Measurements from ENCODE around the gene LCK.

The LCK gene

DNA sequence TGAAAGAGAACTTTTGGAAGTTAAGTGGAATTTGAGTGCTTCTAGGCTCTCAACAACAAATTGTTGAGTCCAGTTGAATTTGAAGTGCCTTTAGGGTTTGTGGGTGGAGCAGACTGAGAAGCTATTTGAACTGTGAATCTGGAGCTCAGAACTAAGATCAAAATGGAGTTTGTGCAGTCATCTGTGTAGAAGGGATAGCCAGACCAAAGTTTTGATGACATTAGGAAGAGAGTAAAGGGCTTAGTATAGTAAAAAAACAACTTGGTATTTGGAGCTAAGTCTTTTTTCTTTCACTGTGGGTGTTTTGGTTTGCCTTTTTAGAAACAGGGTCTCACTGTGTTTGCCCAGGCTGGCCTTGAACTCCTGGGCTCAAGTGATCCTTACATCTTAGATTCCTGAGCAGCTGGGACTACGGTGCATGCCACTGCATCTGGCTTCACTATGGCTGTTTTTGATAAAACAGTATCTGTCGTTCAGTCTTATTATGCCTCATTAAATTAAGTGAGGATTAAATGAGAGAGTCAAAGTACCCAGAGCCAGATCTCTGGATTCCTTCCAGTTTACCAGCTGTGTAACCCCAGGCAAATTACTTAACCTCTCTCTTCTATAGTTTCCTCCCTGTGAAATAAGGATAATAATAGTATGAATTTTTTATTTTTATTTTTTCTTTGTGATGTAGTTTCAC lies 60.8 kb downstream of the LCK start:
- DNase-seq (ENCODE audit: extremely low read depth in 1 of 2, low read depth in 1 of 2), result no peak

DNA sequence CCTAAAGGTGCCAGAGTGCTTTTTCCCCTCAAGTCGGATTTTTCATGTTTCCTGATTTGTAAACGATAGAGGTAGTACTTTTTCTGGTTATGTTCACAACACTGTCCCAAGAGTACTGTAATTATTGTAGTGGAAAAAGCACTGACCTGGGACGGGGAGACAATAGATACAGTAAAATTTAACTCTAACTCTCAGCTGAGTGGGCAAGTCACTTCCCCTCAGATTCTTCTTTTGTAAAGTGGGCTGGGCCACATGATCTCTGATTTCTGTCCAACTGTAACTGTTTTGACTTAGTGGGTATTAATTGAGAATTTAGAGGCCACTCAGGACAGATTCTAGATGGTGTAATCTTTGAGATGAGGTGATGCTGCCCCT lies 65.8 kb downstream of the LCK start:
- no peak for DNase-seq (ENCODE audit: extremely low read depth in 1 of 2, low read depth in 1 of 2)

DNA sequence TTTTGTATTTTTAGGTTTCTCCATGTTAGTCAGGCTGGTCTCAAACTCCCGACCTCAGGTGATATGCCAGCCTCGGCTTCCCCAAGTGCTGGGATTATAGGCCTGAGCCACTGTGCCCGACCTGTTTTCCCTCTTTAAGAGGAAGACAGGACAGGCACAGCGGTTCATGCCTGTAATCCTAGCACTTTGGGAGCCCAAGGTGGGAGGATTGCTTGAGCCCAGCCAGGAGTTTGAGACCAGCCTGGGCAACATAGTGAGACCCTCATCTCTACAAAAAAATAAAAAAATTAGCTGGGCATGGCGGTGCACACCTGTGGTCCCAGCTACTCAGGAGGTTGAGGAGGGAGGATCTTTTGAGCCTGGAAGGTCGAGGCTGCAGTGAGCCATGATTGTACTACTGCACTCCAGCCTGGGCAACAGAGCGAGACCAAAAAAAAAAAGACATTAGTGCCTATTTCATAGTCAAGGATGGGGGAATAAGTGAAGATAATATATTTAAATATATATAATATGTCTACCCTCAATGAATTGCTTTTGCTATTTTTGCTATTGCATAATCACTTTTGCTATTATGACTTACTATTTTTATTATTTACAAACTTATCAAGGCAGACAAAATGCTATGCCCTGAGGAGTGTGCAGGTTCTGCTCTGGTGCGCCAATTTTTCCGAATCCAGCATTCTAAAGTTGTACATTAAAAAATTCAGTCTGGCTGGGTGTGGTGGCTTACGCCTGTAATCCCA lies 67.2 kb downstream of the LCK start:
- no peak for DNase-seq (ENCODE audit: extremely low read depth in 1 of 2, low read depth in 1 of 2)

DNA sequence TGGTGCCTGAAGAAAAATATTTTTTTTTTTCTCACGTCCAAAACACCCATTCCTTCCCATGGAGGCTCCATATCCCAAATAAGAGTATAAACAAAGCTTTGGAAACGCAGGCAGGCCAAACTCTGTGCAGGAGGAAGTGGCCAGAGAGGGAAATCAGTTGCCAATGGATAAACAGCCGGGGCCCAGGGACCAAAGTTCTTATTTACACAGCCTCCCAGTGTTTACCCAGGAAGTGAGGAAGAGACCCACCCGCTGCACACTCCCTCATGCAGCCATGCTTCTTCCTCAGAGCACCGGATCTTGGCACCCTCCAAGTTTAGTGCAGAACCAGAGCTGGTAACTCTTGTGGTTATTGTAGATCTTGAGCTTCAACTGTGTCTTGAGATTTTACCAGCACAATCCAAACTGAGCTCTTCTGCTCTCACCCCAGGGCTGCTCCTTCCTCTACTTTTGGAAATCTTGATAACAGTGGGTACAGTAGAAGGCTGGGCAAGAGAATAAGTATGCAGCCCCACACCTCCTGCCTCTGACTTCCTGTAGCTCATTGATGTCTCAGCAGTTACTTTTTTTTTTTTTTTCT lies 70.7 kb downstream of the LCK start:
- DNase-seq (ENCODE audit: extremely low read depth in 1 of 2, low read depth in 1 of 2), result no peak

DNA sequence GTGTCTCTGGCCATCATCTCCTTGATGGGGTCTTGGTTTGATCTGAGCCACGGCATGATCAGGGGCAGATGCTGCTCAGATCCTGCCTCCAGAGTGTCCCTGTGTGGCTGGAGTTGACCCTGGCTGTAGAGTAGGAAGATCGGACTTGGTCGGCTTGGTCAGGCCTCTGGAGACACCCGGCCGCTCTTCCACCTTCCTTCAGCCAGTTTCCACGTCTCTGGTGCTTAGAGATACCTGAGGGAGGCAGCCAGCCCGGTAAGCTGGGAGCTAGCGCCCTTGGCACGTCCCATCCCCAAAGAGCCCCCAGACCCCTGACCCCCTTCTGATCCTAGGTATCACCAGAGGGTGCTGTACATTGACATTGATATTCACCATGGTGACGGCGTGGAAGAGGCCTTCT lies 76.1 kb downstream of the LCK start:
- DNase-seq (ENCODE audit: extremely low read depth in 1 of 2, low read depth in 1 of 2), result no peak

DNA sequence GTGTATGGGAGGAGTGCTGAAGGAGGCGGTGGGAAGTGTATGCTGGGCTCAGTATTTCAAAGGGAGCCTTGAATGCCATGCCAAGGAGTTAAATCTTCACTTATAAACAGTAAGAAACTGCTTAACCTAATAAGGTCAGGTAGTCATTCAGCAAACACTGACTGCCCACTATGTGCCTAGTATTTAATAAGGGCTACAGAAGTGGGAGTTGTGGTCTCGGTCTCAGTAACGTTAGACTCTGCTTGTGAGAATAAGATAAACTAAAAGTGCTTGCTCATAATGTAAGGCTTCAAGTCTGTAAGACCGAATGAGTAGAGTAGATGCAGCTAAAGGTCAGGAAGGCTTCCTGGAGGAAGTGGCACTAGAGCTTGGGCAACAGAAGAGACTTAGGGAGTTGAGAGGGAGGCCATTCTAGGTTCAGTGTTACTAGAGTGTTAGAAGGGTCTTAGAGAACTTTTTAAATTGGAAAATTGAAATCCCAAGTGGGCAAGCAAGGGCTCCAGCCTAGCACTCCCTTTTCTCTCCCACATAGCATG lies 78.9 kb downstream of the LCK start:
- no peak for DNase-seq (ENCODE audit: extremely low read depth in 1 of 2, low read depth in 1 of 2)

DNA sequence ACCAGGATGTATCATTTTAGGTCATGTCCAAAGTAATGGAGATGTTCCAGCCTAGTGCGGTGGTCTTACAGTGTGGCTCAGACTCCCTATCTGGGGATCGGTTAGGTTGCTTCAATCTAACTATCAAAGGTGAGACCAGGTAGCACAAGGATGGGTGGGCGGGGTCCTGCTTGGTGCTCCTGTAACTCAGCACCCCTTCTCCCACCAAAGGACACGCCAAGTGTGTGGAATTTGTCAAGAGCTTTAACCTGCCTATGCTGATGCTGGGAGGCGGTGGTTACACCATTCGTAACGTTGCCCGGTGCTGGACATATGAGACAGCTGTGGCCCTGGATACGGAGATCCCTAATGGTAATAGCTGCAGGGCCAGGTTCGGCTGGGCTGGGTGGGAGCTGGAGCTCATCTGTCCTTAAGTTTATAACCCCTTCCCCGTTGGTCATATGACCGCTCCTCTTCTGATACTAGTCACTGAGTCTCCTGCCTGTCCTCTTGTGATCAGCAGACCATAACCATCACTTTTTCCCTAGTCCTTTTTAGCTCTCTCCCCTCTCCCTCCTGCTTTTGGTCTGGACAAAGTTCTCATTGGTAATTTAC lies 79.6 kb downstream of the LCK start:
- no peak for DNase-seq (ENCODE audit: extremely low read depth in 1 of 2, low read depth in 1 of 2)

DNA sequence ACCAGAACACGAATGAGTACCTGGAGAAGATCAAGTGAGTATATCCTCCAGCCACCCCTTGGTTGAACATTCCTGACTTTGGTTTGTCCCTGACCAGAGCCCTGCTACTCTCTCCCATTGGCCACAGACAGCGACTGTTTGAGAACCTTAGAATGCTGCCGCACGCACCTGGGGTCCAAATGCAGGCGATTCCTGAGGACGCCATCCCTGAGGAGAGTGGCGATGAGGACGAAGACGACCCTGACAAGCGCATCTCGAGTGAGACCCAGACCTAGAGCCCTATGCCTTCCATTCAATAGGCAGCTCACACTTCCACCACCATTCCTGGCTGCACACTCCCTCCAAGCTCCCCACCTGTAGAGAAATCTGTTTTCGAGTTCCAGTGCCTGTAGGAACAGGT lies 80.5 kb downstream of the LCK start:
- no peak for DNase-seq (ENCODE audit: extremely low read depth in 1 of 2, low read depth in 1 of 2)

DNA sequence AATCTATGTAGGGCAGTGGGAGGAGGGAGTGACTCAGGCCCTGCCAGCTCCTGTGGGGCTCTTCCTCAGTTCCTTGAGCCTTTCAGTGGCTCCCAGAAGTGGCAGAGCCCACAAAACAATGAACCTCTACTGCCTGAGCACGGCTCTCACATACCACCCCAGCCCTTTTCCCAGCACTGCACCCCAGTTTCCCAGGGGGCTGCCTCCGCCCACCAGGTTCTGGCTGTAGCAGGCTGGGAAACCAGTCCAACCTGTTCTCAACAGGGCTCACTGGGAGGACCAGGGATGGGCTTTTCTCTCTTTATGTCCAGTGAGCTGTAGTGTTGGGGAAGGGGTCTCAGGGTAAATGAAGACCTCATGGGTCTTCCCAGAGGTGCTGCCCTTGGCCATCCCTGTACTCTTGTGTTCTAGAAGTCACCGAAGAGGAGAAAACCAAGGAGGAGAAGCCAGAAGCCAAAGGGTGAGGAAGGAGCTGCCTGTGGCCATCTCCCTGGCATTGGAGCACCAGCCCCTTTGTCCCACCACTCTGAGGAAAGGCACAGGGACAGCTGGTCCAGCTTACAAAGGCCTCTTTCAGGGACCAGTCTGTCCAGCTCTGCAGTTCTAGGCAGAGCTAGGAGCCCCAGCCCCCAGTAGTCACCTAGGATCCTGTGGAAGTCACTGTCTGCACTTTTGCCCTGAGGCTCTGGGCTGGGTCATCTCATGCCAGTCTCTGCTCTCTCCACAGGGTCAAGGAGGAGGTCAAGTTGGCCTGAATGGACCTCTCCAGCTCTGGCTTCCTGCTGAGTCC lies 81.4 kb downstream of the LCK start:
- DNase-seq (ENCODE audit: extremely low read depth in 1 of 2, low read depth in 1 of 2), result no peak

DNA sequence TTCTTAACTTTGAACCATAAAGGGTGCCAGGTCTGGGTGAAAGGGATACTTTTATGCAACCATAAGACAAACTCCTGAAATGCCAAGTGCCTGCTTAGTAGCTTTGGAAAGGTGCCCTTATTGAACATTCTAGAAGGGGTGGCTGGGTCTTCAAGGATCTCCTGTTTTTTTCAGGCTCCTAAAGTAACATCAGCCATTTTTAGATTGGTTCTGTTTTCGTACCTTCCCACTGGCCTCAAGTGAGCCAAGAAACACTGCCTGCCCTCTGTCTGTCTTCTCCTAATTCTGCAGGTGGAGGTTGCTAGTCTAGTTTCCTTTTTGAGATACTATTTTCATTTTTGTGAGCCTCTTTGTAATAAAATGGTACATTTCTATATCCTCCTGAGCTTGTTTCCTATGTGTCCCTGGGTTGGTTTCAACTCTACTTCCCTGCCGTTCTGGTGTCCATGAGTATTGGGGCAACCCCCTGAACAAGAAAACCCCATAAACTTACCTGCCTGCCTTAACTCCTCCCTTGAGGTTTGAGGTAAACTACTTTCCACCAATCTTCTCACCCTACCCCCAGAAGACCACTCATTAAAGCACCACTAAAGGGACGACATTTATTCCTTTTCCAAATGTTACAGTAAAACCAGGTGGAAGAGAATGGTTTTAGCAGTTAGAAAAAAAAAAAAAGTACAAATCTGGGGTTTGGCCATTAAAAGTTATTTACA lies 82.3 kb downstream of the LCK start:
- no peak for DNase-seq (ENCODE audit: extremely low read depth in 1 of 2, low read depth in 1 of 2)

DNA sequence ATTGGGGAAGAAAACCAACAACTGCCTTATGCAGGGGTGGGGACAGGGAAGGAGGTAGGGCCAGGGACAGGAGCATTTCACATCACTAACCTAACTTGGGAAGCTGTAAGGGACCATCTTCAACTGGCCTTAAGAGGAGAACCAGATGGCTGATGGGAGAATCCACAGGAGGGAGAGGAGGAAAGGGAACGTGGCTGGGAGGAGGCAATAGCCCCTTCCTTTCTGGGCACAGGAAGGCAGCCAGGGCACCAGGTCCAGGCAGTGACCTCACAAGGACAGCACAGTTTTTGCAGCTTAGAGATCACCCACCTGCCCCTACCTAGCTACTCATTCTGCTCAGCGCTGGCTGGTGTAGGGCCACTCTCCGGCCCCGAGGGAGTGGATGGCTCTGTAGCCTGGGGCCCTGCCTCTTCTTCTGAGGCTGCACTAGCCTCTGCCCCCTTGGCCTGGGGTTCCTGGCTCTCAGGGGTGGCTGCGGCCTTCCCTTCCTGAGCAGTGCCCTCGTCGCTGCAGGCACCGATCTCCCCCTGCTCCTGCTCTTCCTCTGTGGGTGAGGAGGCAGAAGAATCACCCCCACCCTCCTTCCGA lies 83.3 kb downstream of the LCK start:
- no peak for DNase-seq (ENCODE audit: extremely low read depth in 1 of 2, low read depth in 1 of 2)

DNA sequence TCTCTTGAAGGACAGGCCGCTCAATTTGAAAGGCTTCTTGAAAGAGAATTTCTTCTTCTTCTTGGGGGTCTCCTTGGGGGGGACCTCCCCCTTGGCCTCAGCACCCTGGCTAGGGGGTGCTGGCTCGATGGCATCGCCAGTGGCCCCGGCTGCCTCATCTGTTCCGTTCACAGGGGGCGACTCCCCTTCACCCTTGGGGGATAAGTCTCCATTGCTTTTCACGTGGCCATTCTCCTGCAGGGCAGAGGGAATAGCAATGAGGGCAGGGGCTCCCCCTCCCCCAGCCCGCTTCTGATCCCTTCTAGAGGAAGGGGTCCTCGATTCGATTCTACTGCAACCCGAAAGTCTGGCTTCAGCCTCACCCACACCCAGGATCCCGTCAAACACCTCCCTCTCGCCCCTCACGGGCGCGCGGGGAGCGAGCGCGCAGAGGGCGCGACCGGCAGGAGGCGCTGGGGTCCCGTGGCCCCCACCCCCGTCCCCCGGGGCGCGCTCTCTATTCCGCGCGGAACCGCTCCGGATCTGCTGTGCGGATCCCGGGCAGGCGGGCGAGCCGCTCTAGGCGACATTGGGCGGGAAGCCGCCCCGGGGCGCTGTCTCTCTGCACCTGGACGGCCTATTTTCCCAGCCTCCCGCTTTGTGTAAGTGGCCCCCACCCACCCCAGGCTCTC lies 83.9 kb downstream of the LCK start:
- DNase-seq (ENCODE audit: extremely low read depth in 1 of 2, low read depth in 1 of 2), result peak in 1 of 2 donors; percentile 34

DNA sequence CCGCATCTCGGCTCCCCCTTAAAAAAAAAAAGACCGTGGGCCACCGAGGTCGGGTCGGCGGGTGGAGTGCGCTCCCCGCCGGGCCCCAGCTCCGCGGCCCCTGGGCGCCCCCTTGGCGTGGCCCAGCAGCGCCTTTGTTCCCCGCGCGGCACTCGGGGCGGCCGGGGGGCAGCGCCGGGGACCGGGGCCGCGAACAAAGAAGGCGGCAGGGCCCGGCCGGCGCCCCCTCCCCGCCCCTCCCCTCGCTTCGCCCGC lies 84.4 kb downstream of the LCK start:
- no peak for DNase-seq (ENCODE audit: extremely low read depth in 1 of 2, low read depth in 1 of 2)
